GM18907 (cell line): Measurements from ENCODE around the gene BBX.

Experiments
- ATAC-seq: cut with Tn5 transposase; IDR thresholded peaks from one replicate; pipeline ENCODE4 v1.9.1; 2021; ENCODE audit warnings: mild to moderate bottlenecking, moderate library complexity; ENCODE audit not compliant: unreplicated experiment

The BBX gene

GRCh38 chr3:107522510-107523288, at the start of gene BBX:
Gene BBX (plus strand): TSS chr3:107522962. CDS start chr3:107710461, 187,499 bp downstream.
- ATAC-seq, result peak; percentile 97

- no peak for ATAC-seq
Measured at GRCh38 chr3:107476462-107476861, 46.3 kb upstream of the BBX start.

GRCh38 chr3:107487490-107487889, 35.3 kb upstream of the BBX start:
- no peak for ATAC-seq

GRCh38 chr3:107488942-107489341, 33.8 kb upstream of the BBX start:
- ATAC-seq, result no peak

- ATAC-seq, result no peak
Measured at GRCh38 chr3:107493134-107493533, 29.6 kb upstream of the BBX start.

GRCh38 chr3:107496855-107497254, 25.9 kb upstream of the BBX start:
- ATAC-seq, result no peak

GRCh38 chr3:107498646-107499045, 24.1 kb upstream of the BBX start:
- no peak for ATAC-seq

- no peak for ATAC-seq
Measured at GRCh38 chr3:107506458-107506857, 16.3 kb upstream of the BBX start.

- ATAC-seq, result no peak
Measured at GRCh38 chr3:107508331-107508730, 14.4 kb upstream of the BBX start.

- no peak for ATAC-seq
Measured at GRCh38 chr3:107512108-107512507, 10.7 kb upstream of the BBX start.

GRCh38 chr3:107514453-107514852, 8.3 kb upstream of the BBX start:
- ATAC-seq, result no peak

GRCh38 chr3:107516475-107516874, 6.3 kb upstream of the BBX start:
- ATAC-seq, result no peak

GRCh38 chr3:107520535-107520934, 2.2 kb upstream of the BBX start:
- no peak for ATAC-seq

GRCh38 chr3:107521469-107522059, 1.2 kb upstream of the BBX start:
- no peak for ATAC-seq

- ATAC-seq, result peak; percentile 38
Measured at GRCh38 chr3:107523289-107523538, 452 bp downstream of the BBX start.

GRCh38 chr3:107523539-107524325, 970 bp downstream of the BBX start:
- ATAC-seq, result peak; percentile 32

- ATAC-seq, result no peak
Measured at GRCh38 chr3:107524326-107524840, 1.6 kb downstream of the BBX start.

GRCh38 chr3:107524841-107525643, 2.3 kb downstream of the BBX start:
- ATAC-seq, result no peak

GRCh38 chr3:107525644-107526305, 3.0 kb downstream of the BBX start:
- ATAC-seq, result no peak

GRCh38 chr3:107531917-107532469, 9.2 kb downstream of the BBX start:
- ATAC-seq, result no peak
